ENCODE measurements around the gene PTPN21. TPM values are rescaled to one million over a fixed set of nuclear protein-coding genes. Genes with fewer than 3 reads are reported as not detected.

The PTPN21 gene
- total and polyA plus RNA-seq, 4 donors: 2.1 to 7.2 (median 3.1) TPM

DNA sequence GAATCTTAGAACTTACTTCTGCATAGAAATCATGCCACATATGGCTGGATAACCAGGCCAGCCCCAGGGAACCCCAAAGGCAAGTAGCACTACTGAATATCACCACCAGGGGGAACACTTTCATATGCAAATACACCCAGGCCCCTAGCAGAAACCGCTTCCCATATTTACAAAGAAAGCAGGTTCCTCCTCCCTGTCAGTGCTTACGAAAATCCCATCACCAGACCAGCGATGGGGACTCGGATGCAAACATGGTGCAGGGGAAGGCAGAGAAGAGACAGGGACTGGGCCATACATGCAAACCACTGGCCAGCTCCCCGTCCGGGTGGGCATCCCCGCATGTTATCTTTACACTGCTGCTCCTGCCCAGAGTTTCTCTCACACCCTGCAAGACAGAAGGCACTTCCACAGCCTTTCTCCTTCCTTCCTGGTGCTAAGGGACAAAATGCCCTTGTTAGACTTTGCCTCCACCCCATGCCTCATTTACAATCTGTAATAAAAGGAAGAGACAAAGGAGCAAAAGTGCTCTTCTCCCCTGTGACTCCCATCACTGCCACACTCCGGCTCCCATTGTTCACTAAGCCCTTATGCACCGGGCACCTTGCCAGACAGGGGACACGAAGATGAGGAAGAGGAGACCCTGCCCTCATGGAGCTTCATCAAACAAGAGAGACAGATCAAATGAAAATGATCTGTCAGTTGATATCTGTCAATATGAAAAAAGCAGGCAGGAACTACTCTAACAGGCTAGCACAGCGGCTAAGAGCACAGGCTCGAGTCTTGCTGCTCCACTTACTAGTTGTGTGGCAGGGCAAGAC lies 62.3 kb downstream of the PTPN21 start:
- H3K9me3 ChIP-seq (ENCODE audit: control insufficient read depth in 4 of 4, low read length in 3 of 4): no peaks in the 10 kb centered on the region
- 51% methylated on average over 12 of the region's 12 CpGs for whole genome bisulfite sequencing
- H3K4me3 ChIP-seq (ENCODE audit: low read depth in 1 of 3, low read length in 3 of 3): no peak overlapping the region
- TF ChIP-seq FOXA2 (IDR thresholded peaks at IDR 0.05) (peak; percentile 76), YY1 (IDR thresholded peaks at IDR 0.05) (no peak), RAD21 (IDR thresholded peaks at IDR 0.05) (peak; percentile 93 to 97), FOXA1 (IDR thresholded peaks at IDR 0.05) (peak; percentile 79), JUND (IDR thresholded peaks at IDR 0.05) (no peak)
- TF ChIP-seq, protein P1, sequence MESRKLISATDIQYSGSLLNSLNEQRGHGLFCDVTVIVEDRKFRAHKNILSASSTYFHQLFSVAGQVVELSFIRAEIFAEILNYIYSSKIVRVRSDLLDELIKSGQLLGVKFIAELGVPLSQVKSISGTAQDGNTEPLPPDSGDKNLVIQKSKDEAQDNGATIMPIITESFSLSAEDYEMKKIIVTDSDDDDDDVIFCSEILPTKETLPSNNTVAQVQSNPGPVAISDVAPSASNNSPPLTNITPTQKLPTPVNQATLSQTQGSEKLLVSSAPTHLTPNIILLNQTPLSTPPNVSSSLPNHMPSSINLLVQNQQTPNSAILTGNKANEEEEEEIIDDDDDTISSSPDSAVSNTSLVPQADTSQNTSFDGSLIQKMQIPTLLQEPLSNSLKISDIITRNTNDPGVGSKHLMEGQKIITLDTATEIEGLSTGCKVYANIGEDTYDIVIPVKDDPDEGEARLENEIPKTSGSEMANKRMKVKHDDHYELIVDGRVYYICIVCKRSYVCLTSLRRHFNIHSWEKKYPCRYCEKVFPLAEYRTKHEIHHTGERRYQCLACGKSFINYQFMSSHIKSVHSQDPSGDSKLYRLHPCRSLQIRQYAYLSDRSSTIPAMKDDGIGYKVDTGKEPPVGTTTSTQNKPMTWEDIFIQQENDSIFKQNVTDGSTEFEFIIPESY (IDR thresholded peaks at IDR 0.05): no peak
- TF ChIP-seq, protein P2, sequence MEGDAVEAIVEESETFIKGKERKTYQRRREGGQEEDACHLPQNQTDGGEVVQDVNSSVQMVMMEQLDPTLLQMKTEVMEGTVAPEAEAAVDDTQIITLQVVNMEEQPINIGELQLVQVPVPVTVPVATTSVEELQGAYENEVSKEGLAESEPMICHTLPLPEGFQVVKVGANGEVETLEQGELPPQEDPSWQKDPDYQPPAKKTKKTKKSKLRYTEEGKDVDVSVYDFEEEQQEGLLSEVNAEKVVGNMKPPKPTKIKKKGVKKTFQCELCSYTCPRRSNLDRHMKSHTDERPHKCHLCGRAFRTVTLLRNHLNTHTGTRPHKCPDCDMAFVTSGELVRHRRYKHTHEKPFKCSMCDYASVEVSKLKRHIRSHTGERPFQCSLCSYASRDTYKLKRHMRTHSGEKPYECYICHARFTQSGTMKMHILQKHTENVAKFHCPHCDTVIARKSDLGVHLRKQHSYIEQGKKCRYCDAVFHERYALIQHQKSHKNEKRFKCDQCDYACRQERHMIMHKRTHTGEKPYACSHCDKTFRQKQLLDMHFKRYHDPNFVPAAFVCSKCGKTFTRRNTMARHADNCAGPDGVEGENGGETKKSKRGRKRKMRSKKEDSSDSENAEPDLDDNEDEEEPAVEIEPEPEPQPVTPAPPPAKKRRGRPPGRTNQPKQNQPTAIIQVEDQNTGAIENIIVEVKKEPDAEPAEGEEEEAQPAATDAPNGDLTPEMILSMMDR (IDR thresholded peaks at IDR 0.05; ENCODE audit: low read depth, low read length, missing input control): peak; percentile 95
- TF ChIP-seq, protein P3, sequence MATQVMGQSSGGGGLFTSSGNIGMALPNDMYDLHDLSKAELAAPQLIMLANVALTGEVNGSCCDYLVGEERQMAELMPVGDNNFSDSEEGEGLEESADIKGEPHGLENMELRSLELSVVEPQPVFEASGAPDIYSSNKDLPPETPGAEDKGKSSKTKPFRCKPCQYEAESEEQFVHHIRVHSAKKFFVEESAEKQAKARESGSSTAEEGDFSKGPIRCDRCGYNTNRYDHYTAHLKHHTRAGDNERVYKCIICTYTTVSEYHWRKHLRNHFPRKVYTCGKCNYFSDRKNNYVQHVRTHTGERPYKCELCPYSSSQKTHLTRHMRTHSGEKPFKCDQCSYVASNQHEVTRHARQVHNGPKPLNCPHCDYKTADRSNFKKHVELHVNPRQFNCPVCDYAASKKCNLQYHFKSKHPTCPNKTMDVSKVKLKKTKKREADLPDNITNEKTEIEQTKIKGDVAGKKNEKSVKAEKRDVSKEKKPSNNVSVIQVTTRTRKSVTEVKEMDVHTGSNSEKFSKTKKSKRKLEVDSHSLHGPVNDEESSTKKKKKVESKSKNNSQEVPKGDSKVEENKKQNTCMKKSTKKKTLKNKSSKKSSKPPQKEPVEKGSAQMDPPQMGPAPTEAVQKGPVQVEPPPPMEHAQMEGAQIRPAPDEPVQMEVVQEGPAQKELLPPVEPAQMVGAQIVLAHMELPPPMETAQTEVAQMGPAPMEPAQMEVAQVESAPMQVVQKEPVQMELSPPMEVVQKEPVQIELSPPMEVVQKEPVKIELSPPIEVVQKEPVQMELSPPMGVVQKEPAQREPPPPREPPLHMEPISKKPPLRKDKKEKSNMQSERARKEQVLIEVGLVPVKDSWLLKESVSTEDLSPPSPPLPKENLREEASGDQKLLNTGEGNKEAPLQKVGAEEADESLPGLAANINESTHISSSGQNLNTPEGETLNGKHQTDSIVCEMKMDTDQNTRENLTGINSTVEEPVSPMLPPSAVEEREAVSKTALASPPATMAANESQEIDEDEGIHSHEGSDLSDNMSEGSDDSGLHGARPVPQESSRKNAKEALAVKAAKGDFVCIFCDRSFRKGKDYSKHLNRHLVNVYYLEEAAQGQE (IDR thresholded peaks at IDR 0.05): no peak
- peaks cover 2 to 16% (median 10%) of the 10 kb centered on the region in 4 donors for H3K36me3 ChIP-seq (ENCODE audit: control insufficient read depth in 4 of 4, insufficient read depth in 3 of 4, low read depth in 1 of 4, low read length in 3 of 4)
- H3K27ac ChIP-seq (ENCODE audit: low read depth in 1 of 2, low read length in 2 of 2): no peak overlapping the region
- no peaks in the 10 kb centered on the region for H3K27me3 ChIP-seq (ENCODE audit: control insufficient read depth in 4 of 4, insufficient read depth in 4 of 4, low read length in 3 of 4)
- no peak overlapping the region for H3K9ac ChIP-seq (ENCODE audit: low read depth in 1 of 2, low read length in 2 of 2)
- peak; percentile 69 for DNase-seq (ENCODE audit: low spot score)
- no peaks in the 10 kb centered on the region for H3K4me1 ChIP-seq (ENCODE audit: control insufficient read depth in 4 of 4, insufficient read depth in 4 of 4, low read length in 3 of 4)

DNA sequence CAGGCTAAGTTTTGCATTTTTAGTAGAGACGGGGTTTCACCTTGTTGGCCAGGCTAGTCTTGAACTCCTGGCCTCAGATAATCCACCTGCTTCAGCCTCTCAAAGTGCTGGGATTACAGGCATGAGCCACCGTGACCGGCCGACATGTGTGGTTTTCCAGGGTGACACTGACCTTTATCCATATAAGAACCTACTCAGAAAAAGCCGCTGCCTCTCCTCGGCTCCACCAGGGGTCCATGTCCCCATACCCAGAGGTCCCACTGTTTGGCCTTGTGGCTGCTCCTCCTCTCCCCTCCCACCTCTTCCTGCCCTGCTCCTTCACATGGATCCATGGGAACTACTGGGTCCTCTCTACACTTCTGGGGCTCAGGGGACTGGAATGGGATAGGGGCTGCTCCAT lies 64.6 kb downstream of the PTPN21 start:
- no peaks in the 10 kb centered on the region for H3K4me1 ChIP-seq (ENCODE audit: control insufficient read depth in 4 of 4, insufficient read depth in 4 of 4, low read length in 3 of 4)
- H3K27ac ChIP-seq (ENCODE audit: low read depth in 1 of 2, low read length in 2 of 2): no peak overlapping the region
- peaks cover under 1 to 7% (median 4%) of the 10 kb centered on the region in 4 donors for H3K36me3 ChIP-seq (ENCODE audit: control insufficient read depth in 4 of 4, insufficient read depth in 3 of 4, low read depth in 1 of 4, low read length in 3 of 4)
- 95% methylated on average over 6 of the region's 6 CpGs for WGBS
- H3K9ac ChIP-seq (ENCODE audit: low read depth in 1 of 2, low read length in 2 of 2): no peak overlapping the region
- no peaks in the 10 kb centered on the region for H3K27me3 ChIP-seq (ENCODE audit: control insufficient read depth in 4 of 4, insufficient read depth in 4 of 4, low read length in 3 of 4)
- no peak overlapping the region for H3K4me3 ChIP-seq (ENCODE audit: low read depth in 1 of 3, low read length in 3 of 3)
- no peak for DNase-seq (ENCODE audit: low spot score)
- H3K9me3 ChIP-seq (ENCODE audit: control insufficient read depth in 4 of 4, low read length in 3 of 4): no peaks in the 10 kb centered on the region
- no peak for TF ChIP-seq JUND (IDR thresholded peaks at IDR 0.05)
- no peak for TF ChIP-seq RXRA (IDR thresholded peaks at IDR 0.05)
- no peak for TF ChIP-seq RAD21 (IDR thresholded peaks at IDR 0.05)
- TF ChIP-seq, protein P3 (IDR thresholded peaks at IDR 0.05): no peak
- TF ChIP-seq SP1 (IDR thresholded peaks at IDR 0.05): no peak
- TF ChIP-seq, protein P2 (IDR thresholded peaks at IDR 0.05; ENCODE audit: low read depth, low read length, missing input control): no peak
- TF ChIP-seq FOXA2 (IDR thresholded peaks at IDR 0.05): no peak
- no peak for TF ChIP-seq EGR1 (IDR thresholded peaks at IDR 0.05; ENCODE audit: low read depth in 2 of 2)
- TF ChIP-seq NR2F2 (IDR thresholded peaks at IDR 0.05): no peak
- no peak for TF ChIP-seq TAF1 (conservative IDR thresholded peaks at IDR 0.05)
- TF ChIP-seq GABPA (IDR thresholded peaks at IDR 0.05 in 1 of 2, conservative IDR thresholded peaks at IDR 0.05 in 1 of 2): no peak
- TF ChIP-seq HNF4A (conservative IDR thresholded peaks at IDR 0.05): no peak
- TF ChIP-seq, protein P4, sequence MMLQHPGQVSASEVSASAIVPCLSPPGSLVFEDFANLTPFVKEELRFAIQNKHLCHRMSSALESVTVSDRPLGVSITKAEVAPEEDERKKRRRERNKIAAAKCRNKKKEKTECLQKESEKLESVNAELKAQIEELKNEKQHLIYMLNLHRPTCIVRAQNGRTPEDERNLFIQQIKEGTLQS (IDR thresholded peaks at IDR 0.05): no peak
- TF ChIP-seq HNF4G (IDR thresholded peaks at IDR 0.05): no peak
